Stimulated activated CD4-positive, alpha-beta T cell treated with anti-CD3 and anti-CD28 coated beads, TNF-alpha, amount 100 ng/mL, for 48 hours (primary cell): ENCODE measurements around the gene COA7.
"Not testable (repeated sequence)": the region's sequence is repeated elsewhere in the genome, so short reads cannot be mapped to it uniquely, and the experiment has no call there.

Experiments used
- DNase-seq, 3 donors: peaks; one replicate each; pipeline ENCODE4 v3.0.0-alpha.2; 2020; ENCODE audit warnings: low read depth in 3 of 3

The COA7 gene

DNA sequence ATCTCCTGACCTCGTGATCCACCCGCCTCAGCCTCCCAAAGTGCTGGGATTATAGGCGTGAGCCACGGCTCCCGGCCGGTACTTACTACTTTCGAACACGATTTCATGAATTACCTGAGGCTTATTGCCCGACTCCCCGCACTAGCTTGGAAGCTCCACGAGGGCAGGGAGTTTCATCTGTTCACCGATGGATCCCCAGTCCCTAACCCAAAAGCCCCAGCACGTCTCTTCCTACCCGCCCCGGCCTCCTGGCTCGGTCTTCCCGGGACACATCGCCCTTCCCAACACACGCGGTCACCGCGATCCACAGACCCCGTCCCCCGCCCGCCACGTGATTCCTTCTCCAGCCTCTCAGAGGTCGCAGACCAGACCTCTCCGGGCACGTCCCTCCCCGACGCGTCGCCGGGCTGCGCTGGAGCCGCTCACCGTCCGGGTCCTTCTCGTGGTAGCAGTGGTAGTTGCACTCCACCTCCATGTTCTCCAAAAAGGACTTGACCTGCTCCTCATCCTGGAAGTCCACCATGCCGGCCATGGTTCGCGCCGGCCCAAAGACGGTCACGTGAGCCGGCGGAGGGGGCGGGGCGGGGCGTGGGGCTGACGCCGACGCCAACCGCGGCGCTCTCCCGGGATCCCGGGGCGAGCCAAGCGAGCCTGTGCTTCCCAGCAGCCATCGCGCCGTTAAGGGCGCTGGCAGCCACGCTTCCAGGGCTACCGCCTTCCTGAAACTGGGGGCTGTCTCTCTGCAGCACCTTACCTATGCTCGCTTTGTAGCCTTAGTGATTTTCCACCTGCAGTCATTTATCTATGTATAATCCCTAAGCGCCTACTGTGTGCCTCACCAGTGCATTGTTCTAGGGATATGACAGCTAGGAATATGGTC, at the start of gene COA7:
Gene COA7 (minus strand): TSS at position 553 of the 880 bp plus-strand sequence. CDS start 21 bp downstream, at position 532.
- peak; percentile 47 to 63 (median 47) for DNase-seq

DNA sequence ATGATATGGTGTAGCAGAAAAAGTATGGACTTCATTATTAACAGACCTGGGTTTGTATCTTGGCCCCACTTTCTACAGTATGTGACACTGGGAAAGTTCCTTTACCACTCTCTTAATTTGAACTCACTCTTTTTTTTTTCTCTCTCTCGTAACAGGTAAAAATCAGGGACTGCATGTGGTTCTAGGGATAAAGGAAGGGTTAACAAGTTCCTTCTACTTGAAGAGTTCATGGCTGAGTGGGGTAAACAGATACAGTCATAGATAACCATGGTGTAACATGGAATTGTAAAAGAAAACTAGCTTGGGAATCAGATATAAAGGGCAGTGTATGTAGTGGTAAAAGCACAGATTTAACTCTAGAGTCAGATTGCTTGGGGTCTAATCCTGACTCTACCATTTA, 49.3 kb upstream of the COA7 start:
- DNase-seq: no peak

DNA sequence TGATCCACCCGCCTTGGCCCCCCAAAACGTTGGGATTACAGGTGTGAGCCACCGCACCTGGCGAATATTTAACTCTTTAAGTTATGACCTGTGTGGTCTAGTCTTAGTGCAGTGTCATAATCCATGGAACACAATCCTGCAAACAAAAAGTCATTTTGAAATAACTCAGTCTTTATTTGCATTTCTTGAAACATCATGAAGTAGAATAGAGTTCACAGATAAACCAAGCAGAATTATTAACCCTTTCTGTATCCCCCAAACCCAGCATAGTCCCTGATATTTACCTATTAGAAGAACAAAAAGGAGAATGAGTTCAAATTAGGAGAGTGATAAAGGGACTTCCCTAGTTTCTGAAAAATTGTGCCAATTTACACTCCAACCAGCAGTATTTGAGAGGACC, 48.0 kb upstream of the COA7 start:
- no peak for DNase-seq

DNA sequence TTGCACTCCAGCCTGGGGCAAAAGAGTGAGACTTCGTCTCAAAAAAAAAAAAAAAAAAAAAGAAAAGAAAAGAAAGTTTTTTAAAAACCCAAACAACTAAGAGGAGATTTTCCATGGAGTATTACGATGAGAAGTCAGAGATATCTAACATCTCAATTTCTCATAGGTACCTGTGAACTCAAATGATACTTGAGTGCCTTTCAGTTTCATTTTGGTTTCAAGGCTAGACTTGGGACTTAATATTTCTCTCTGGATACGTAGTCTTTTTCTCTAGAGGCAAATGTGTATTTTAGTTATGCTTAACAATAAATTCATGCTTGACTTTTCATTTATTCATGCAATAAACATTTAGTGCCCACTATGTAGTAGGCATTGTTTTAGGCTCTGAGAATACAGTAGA, 43.1 kb upstream of the COA7 start:
- no peak for DNase-seq

DNA sequence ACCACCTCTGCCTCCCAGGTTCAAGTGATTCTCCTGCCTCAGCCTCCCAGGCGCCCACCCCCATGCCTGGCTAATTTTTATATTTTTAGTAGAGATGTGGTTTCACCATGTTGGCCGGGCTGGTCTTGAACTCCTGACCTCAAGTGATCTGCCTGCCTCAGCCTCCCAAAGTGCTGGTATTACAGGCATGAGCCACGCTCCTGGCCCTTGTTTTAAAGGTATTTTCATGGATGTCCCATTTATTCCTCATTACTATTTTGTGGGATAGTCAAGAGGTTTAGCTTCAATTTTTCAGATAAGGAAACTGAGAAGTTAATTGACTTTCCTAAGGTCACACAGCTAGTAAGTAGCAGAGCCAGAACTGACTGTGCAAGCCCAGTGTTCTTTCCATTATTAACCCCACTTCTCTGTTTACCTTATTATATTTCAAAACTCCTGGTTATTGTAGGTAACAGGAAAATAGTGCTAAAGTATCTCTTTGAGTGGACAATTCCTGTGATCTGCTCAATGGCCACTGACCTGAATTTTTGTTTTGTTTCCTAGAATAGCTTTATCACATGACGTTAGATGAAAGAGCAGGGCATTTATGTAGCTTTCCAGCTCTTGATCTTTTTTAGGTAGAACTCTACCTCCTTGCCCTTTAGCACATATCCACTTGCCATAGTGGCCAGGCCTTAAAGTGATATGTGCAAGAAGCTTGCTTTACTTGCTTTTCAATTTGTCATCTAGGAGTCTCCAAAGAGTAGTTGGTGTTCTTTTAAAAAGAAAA, 41.7 kb upstream of the COA7 start:
- DNase-seq: no peak

DNA sequence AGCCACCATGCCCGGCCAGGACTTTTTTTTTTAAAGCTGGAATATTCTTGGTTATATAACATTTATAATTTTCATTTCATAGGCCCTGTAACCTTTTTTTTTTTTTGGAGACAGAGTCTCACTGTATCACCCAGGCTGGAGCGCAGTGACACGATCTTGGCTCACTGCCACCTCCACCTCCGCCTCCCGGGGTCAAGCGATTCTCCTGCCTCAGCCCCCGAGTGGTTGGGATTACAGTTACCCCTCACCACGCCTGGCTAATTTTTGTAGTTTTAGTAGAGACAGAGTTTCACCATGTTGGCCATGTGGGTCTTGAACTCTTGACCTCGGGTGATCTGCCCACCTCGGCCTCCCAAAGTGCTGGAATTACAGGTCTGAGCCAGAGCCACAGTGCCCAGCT, 40.7 kb upstream of the COA7 start:
- no peak for DNase-seq

DNA sequence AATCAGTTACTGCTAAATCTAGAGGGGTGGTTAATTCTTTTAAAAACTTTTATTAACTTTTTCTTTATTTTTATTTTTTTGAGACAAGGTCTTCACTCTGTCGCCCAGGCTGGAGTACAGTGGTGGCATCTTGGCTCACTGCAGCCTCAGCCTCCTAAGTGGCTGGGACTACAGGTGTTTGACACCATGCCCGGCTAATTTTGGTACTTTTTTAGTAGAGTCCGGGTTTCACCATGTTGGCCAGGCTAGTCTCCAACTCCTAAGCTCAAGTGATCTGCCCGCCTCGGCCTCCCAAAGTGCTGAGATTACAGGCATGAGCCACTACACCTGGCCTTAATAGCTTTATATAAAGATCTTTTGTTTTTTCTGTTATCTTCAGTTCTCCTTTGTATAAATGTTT, 40.0 kb upstream of the COA7 start:
- DNase-seq: no peak

DNA sequence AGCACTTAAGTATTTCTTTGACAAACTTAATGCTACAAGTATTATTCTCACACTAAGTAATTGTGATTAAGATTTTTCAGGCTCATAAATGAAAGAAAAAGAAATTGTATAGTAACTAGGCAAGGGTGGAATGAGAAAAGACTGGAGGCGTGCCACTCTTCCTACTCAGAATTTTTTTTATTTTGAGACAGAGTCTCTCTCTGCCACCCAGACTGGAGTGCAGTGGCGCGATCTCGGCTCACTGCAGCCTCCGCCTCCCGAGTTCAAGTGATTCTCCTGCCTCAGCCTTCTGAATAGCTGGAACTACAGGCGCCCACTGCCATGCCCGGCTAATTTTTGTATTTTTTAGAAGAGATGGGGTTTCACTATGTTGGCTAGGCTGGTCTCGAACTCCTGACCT, 37.2 kb upstream of the COA7 start:
- DNase-seq: not testable (repeated sequence)

DNA sequence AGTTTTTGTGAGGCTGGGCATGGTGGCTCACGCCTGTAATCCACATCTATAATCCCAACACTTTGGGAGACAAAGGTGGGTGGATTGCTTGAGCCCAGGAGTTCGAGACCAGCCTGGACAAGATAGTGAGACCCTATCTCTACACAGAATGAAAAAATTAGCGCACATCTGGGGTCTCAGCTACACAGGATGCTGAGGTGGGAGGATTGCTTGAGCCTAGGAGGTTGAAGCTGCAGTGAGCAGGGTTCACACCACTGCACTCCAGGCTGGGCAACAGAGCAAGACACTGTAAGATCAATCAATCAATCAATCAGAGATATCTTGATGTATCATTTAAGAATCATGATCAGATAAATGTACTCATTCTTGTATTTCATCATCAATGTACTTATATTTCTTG, 35.2 kb upstream of the COA7 start:
- DNase-seq: no peak

DNA sequence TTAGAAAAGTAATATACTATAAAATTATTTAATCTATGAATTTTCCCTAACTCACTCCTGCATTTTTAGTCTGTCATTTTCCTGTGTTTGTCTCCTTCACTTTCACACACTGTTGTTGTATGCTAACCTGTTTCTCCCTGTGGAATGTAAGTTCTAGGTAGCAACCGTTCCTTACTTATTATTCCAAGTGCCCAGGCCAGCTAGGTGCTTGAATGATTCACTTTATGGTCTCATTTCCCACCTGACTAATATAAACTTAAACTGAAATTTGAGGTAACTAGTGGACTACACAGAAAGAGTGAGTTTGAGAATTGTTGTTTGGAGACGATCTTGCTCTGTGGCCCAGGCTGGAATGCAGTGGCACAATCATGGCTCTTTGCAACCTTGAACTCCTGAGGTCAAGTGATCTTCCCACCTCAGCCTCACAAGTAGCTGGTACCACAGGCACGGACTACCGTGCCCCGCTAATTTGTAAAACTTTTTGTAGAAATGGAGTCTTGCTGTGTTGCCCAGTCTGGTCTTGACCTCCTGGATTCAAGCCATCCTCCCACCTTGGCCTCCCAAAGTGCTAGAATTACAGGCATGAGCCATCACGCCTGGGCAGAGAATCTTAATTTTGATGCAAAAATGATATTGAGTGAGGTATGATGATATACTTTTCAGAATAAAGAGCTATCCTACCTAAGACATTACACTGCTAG, 30.0 kb upstream of the COA7 start:
- no peak for DNase-seq

DNA sequence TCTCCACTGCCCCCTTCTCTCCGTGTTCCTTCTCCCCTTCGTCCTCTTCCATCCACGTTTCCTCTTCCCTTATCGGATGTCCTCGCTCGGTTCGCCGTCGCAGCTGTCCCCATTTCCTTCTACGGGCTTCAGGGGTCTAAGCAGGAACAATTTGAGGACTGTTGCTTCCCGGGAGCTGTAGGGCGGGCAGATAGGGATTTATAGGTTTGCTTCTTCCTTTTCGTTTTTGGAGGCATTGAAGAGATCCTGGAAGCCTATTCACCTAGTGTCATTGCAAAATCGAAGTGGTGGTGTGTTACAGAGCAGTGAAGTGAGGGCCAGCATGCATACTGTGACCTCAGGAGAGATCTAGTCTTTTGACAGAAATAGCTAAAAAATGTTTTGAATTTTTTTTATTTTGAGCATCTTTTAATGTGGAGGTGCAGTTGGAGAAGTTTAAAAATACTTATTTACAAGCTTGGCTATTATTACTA, 29.0 kb upstream of the COA7 start:
- no peak for DNase-seq

DNA sequence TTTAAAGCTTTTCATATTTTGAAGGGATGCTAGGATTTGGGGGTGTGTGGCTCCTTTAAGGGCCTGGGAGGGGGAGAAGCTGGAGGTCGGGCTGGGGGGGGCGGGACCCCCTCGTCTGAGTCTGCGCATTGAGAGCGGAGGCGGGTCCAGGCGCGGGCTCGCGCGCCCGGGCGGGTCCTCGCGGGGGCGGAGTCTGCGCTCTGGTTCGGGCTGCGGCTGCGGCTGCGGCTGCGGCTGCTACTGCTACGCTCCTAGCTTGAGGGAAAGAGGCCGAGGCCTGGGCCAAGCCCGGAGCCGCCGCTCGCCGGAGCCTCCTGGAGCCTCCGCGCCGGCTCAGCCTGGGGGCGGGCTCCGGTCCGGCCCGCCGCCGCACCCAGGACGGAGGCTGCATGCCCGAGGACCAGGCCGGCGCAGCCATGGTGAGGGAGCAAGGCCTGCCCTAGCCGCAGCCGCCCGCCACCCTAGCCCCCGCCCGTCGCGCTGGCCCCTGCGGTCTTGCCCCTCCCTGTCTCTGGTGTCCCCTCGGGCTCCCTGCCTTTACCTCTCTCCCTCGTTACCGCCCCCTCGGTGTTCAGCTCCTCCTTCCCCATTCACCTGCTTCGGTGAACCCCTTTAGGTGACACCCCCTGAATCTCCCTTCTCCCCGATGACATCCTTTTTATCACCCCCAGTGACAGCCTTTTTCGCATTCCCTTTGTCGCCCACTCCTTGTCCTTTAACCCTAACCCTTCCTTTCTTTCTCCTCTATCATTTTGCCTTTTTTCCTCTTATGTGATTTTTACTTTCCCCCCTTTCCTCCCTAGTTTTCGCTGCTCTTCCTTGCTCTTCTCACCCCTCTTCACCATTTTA, 28.3 kb upstream of the COA7 start, which contains the start of gene ZYG11B:
Gene ZYG11B (plus strand): TSS at position 189 of the 849 bp plus-strand sequence. CDS start 201 bp downstream, at position 390.
- peak; percentile 70 to 88 (median 83) for DNase-seq

DNA sequence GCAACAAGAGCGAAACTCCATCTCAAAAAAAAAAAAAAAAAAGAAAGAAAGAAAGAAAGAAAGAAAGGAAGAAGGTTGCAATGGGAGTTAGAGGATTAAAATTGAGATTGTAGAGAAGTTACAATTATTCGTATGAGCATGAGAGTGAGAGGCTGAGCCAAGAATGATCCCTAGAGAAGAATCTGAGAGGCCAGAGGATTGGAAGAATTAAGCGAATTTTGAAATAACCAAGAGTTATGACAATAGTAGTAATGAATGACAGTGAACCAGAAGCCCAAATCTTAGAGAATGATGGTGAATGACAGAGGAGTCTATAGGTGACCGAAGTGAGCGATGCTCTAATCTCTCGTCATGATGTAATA, 27.7 kb upstream of the COA7 start:
- no peak for DNase-seq

DNA sequence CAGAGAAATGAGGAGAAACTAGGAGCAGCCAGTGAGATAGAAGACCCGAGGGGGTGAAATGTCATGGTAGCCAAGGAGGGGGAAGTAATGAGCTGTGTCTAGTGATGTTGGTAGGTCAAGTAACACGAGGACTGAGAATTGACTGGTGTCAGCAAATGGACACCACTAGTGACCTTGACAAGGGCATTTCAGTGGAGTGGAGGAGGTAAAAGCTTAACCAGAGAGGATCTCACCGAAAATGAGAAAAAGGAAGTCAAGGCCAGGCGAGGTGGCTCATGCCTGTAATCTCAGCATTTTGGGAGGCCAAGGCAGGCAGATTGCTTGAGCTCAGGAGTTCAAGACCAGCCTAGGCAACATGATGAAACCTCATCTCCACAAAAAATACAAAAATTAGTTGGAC, 25.1 kb upstream of the COA7 start:
- DNase-seq: no peak

DNA sequence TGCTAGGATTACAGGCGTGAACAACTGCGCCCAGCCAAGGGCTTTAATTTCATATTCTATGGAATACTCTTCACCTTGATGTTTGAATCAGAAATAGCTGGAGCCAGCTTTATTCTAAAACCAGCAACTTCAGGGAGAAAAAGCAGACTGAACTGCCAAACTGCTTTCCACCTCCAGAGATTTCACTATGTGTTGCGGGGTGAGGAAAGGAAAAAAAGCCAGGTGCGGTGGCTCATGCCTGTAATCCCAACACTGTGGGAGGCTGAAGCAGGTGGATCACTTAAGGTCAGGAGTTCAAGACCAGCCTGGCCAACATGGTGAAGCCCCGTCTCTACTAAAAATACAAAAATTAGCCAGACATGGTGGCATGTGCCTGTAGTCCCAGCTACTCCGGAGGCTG, 17.1 kb upstream of the COA7 start:
- DNase-seq: not testable (repeated sequence)

DNA sequence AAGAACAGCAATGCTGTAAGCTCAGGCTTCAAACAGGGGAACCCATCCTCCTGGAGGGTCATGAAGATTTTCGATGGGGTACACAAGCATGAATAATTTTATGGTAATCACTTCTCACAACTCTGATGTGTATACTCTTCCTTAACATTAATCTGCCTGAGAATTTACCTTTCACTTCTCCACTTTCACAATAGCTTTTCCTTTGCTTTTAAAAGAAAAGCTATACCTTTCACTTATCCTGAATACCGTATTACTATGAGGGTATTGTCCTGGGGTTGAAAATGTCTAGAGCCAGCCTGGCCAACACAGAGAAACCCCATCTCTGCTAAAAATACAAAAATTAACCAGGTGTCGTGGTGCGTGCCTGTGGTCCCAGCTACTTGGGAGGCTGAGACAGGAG, 15.4 kb upstream of the COA7 start:
- DNase-seq: no peak

DNA sequence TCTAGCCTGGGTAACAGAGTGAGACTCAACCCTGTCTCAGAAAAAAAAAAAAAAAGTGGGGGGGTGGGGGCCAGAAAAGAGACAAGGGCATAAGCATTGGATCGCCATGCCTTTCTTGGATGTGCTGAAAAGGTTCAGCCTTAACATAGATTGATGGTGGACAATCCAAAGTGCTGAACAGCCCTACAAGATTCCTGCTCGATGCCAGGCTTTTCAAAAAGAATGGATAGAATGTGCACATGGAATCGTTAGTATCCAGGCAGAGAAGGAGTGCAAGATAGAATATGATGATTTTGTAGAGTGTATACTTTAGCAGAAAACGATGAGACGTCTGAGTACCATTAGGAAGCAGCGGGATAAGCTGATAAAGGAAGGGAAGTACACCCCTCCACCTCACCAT, 10.9 kb upstream of the COA7 start:
- DNase-seq: no peak

DNA sequence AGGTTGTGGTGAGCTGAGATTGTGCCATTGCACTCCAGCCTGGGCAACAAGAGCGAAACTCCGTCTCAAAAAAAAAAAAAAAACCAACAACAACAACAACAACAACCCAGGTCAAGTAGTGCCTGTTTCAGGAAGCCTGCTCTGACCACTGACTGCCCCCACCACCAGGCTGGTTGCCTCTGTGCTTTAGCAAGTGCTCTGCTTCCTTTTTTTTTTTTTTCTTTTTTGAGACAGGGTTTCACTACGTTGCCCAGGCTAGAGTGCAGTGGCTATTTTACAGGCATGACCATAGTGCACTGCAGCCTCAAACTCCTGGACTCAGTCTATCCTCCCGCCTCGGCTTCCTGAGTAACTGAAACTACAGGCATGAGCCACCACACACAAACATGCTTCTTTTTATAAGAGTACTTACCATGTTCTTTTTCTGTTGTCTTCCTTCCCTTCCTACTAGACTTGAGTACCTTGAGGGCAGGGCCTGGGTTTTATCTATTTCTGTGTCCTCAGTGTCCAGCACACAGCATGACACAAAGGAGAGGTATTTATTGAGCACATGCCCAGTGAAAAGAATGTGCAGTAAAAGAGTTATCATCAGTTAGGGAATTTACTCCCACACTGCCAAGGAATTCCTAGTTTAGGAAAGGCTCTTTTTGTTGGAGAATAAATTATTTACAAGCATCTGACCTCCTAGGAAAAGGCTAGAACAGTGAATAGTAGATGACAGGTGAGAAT, 9.9 kb upstream of the COA7 start:
- DNase-seq: no peak

DNA sequence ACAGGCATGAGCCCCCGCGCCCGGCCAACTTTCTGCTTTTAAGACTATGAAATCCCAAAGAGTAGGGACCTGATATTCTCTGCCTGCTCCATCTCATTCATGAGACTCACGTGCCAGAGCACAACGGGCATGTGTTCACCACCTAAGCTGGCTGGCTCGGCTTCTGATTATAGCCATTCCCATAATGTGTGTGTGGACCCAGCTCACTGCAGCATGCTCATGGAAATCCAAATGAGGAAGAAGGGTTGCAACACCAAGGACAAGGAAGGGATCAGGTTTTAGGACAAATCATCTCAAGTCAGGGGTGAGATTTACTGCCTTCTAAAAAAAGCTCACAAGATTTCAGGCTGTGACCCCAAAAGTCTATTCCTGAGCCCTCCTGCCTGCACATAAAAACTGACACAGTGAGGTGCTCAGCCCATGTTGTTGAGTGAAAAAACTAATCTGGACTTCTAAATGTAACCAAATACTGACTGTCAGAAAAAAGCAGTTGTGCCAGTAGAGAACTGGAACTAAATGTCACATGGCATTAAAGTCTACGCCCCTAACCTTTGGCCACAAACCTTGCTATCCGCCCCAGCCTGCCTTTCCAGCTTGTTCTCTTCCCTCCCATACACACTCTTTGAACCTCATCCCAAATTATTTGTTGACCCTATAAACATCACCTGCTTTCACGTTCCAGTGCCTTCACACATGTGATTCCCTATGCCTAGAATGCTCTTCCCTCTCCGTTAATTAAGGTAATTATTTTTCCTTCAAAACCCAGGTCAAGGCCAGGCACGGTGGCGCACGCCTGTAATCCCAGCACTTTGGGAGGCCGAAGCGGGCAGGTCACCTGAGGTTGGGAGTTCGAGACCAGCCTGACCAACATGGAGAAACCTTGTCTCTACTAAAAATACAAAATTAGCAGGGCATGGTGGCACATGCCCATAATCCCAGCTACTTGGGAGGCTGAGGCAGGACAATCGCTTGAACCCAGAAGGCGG, 9.1 kb upstream of the COA7 start:
- DNase-seq: no peak
